COLO668 (cell line): ENCODE data around the gene ANKRD33B.

Experiments
- DNase-seq: peaks from one replicate; lab custom pipeline; 2025; ENCODE audit not compliant: unreplicated experiment; lab: John Stamatoyannopoulos, UW

Gene ANKRD33B

DNA sequence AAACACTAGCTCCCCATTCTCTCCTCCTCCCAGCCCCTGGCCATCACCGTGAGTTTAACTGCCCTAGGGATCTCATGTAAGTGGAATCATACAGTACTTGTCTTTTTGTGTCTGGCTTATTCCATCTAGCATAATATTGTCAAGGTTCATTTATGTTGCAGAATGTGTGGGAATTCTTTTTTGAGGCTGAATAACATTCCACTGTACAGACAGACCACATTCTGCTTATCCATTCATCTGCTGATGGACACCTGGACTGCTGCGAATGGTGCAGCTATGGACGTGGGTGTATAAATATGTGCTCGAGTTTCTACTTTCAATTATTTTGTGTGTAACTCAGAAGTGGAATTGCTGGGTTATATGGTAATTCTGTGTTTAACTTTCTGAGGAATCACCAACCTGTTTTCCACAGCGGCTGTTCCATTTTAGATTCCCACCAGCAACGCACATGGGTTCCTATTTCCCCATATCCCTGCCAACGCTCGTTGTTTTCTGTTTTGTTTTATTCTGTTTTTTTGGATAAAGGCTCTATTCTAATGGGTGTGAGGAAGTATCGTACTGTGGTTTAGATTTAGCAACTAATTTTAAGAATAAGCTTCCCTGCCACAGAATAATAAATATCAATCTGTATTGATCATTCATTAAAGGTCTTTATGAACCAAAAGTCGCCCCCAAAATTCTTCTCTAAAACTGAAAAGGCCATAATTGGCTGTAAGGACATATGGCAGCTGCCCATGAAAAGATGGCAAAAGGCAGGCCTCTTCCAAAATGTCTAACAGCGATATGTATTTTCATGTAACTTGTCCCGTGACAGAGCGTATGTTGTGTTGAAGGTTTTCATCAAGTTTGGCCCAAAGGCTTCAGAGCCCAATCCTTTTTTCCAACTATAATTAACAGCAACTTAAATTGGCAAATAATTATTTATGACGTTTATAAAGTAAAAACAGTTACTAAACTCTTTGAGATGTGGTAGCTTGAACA, 126.9 kb downstream of the ANKRD33B start:
- no peak for DNase-seq

DNA sequence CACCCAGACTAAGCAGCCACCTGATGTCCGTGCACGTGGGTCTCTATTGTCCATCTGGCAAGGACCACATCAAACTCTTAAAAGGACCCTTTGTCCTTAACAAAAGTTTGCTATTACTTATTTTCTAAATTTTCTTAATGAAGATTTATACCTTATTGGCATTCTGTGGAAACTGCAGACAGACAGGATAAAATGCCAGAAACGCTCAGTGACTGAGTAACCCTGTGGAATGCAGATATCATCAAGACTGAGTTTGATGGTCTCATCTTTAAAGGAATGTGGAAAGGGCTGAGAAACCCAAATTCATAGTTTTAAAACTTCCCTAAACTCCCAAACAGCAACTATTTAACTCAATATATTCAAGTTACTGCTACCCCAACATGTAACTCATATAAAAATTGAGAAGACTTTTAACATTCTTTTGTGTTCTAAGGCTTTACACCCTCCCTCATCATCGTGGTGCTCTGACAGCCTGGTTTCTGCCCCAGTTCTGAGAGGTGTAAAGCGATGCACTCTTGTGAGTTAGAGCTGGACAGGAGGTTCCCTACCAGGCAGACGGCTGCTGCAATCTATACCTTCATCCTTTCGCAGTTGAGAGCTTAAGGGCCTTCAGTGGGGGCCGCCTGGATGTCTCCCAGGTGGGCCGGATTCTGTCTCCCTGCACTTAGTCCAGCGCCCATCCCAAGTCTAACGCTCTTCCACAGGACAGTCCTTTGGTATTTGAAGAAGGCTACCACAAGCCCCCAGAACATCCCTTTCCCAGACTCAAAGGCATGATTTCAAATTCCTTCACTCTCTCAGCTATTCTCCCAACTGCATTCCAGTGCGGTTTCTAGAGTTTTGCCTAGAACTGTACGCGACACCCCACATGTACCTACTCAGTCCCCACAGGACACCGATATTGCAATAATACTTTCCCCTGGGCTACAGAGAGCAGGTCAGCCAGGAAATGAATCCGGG, 128.2 kb downstream of the ANKRD33B start:
- DNase-seq = no peak

GRCh38 chr5:10695055-10695649, 131.3 kb downstream of the ANKRD33B start:
- peak; percentile 59 for DNase-seq

DNA sequence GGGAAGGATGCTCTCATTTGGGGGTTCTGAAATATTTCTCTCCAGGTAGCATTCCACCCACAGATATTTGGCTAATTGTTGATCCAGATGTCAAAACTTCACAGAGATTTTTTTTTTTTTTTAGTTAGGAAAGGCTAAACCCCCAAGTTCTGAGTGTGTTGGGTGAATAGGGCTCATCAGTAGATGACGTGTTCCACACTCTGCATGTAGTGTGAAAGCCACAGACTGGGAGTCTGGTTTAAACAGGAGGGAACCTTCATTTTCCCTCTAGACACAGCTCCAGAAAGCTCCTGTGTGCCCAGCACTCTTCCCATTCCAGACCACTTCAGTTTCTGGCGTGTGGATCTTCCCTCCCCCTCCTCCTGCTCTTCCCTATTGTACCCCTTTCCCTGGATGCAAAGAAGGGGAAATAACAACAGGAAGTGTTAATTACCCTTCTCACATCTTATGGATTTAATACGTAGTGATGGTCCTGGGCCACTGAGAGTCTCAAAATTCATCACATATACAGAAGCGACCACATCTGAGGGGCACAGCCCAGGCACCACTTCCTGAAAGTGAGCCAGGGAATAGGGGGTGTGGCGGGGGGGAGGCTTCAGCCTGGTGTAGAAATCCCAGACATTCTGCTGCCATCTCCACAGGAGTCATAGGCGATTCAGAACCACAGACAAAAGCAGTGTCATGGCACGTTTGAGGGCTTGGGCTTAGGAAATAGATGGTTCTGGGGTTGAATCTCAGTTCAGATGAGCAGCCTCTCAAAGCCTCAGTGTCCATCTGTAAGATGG, 132.1 kb downstream of the ANKRD33B start:
- DNase-seq = no peak

DNA sequence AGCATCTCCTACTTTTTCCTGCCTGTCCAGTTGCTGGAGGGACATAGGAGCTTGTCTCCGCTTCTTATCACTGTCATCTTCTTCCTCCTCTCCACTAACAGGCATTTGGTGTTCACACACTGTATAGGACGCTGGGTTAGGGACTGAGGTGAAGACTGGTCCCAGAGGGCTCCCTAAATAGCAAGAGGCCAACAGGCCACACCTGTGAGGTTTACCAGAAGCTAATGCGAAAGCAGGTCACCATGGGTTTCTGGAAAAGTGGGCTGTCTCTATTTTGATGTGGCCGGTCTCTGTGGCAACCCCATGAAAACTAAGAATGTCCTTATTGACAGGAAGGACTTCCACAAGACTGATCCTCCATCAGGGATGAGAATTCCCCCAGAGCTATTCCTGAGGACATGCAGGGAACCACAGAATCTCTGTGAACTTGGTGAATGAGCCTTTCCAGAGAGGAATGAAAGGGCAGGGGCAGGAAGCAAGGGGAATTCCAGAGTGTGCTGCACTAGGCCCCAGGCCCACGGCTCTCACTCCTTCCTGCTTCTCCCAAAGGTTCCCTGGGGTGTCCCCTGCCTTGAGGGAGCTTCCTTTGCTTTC, 135.5 kb downstream of the ANKRD33B start:
- DNase-seq = no peak

DNA sequence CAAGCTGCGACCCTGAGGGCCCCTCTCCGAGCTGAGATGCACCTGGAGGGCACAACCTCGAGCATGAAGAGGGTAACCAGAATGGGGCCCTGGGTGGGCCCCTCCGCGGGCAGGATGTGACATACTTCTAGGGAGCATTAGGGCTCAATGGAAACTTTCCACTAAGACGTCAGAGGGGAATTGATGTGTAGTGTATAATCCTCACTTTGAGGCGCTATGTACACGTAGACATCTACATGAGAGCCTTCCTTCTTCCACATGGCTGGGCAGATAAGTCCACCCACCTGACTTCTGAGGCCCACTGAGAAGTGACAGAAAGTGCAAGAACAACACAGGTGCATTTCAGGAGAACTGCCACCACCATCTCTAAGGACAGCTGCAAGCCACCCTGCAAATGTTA, 136.1 kb downstream of the ANKRD33B start:
- no peak for DNase-seq

DNA sequence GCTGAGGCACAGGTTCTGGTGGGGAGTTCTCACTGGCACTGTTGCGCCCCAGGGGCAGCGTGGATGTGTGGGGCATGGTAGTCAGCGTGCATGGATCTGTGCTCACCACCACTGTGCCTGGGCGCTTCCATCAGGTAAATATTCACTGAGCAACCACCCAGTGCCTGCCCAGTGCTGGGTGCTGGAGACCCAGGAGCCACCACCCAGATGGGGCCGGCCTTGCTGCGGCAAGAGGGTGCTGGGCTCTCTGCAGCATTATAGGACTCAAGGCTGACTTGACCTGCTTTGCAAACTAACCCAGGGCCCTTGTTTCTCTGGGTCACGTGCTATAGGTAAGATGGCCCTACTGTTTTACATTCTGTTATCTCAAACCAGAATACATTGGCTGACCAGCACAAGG, 136.6 kb downstream of the ANKRD33B start:
- no peak for DNase-seq

DNA sequence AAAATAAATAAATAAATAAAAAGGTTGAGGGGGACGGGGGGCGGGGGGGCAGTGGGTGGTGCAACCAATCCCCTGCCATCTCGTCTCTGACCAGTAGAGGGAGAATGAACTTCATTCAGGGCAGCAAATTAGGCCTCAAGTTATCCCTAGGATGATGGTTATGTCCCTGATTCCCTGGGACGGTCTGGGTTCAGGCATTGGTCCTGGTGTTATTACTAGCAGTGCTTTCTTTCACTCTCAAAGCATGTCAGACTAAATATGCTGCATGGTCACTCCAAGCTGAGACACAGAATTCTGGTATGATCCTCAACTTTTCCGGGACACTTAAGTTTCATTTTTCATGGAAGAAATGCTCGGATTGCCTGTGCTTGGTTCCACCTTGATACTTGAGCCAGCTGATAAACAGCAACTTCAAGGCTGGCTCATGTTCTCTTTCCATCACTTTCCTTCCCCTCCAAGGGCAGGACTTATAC, 137.7 kb downstream of the ANKRD33B start:
- peak; percentile 31 for DNase-seq

- no peak for DNase-seq
Observed at GRCh38 chr5:10702040-10702629, 138.3 kb downstream of the ANKRD33B start.

GRCh38 chr5:10702911-10703491, 139.1 kb downstream of the ANKRD33B start:
- DNase-seq = no peak

- no peak for DNase-seq
Observed at GRCh38 chr5:10703676-10704075, 139.8 kb downstream of the ANKRD33B start.

DNA sequence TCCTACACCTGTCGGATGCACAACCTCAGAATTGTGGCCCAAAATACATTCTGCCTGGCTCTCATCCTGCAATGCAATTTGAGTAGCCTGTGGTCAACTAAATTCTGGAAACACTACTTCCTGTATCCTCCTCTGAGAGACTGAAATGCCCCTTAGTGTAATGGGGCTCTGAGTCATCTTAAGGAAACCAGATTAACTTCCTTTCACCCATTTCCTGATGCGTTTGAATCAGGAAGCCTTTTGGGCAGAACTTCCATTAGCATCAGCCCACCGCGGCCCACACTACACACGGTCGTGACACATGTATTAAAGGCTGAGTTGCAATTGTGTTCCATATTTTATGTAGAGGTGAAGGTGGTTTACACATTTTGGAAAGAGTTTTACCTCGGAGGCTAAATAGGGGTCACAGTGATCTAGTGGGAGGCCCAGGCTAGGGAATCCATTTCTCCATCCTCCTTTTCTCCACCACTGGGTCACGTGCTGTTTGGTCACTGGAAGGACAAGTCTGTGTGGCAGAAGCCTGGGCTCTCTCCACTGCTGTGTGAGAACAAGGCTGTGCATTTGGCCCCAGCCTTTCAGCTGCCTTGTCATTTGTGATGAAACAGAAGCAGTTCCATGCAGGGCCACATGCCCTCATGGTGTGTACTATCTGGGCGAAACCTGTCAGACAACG, 141.2 kb downstream of the ANKRD33B start:
- DNase-seq = no peak

GRCh38 chr5:10705747-10706146, 141.9 kb downstream of the ANKRD33B start:
- DNase-seq = no peak

DNA sequence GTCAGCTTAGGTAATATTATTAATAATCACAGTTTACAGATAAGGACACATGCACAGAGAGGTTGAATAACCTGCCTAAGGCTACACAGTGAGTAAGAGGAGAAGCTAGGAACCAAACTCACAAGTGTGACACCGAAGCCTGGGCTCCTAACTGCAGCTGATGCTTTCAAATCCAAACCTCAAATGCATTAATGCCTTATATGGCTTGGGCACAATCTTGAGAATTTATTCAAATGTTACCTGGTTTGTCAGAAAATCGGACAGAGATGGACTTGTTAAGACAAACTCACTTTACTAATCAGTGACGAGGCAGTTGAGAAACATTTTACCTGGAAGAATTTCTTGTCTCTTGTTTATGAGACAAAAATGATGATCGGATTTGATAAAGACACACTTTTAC, 142.5 kb downstream of the ANKRD33B start:
- DNase-seq = no peak
